ENCODE data around the gene RPL14.

- TF ChIP-seq CTCF (IDR thresholded peaks at IDR 0.05) (no peak), POLR2A (IDR thresholded peaks at IDR 0.05) (no peak), EP300 (IDR thresholded peaks at IDR 0.05) (no peak)
These were observed 54.0 kb downstream of the RPL14 start for GRCh38 chr3:40511031-40511718.
